KMS-11 (cell line): ENCODE results near the gene FRMPD2.

Source experiments
- H2AFZ ChIP-seq: fragments of 200-600 bp; sonication (generic); 2 replicates; pipeline ENCODE4 v1.6.1; 2016; ENCODE audit warnings: antibody characterized with exemption, mixed run types, low read depth
- H3K27ac ChIP-seq: fragments of 200-600 bp; sonication (generic); 2 replicates; pipeline ENCODE4 v1.6.1; 2016; ENCODE audit warnings: mild to moderate bottlenecking, mixed run types
- H3K27me3 ChIP-seq: fragments of 200-600 bp; sonication (generic); 2 replicates; pipeline ENCODE4 v1.6.1; 2017; ENCODE audit warnings: mild to moderate bottlenecking, low read depth, mixed run types, moderate library complexity; ENCODE audit not compliant: insufficient read depth
- H3K36me3 ChIP-seq: fragments of 200-600 bp; sonication (generic); 2 replicates; pipeline ENCODE4 v1.6.1; 2017; ENCODE audit warnings: mild to moderate bottlenecking, mixed run types; ENCODE audit not compliant: insufficient read depth
- H3K4me1 ChIP-seq: fragments of 200-600 bp; sonication (generic); 2 replicates; pipeline ENCODE4 v1.6.1; 2016; ENCODE audit warnings: mild to moderate bottlenecking, low read depth, mixed run types; ENCODE audit not compliant: poor library complexity, severe bottlenecking
- H3K4me2 ChIP-seq: fragments of 200-600 bp; sonication (generic); 2 replicates; pipeline ENCODE4 v1.7.0; 2016; ENCODE audit warnings: mild to moderate bottlenecking, mixed run types
- H3K4me3 ChIP-seq: fragments of 200-600 bp; sonication (generic); IDR thresholded peaks from 2 replicates; pipeline ENCODE4 v1.6.1; 2017; ENCODE audit warnings: low read depth, low read length, mixed read lengths; ENCODE audit not compliant: insufficient read depth
- H3K79me2 ChIP-seq: fragments of 200-600 bp; sonication (generic); 2 replicates; pipeline ENCODE4 v1.6.1; 2016; ENCODE audit warnings: low read depth, mixed run types; ENCODE audit not compliant: insufficient read depth
- H3K9ac ChIP-seq: fragments of 200-600 bp; sonication (generic); 2 replicates; pipeline ENCODE4 v1.6.1; 2016; ENCODE audit warnings: mild to moderate bottlenecking, mixed run types
- H4K20me1 ChIP-seq: fragments of 200-600 bp; sonication (generic); 2 replicates; pipeline ENCODE4 v1.6.1; 2016; ENCODE audit warnings: mild to moderate bottlenecking, mixed run types; ENCODE audit not compliant: insufficient read depth
- TF ChIP-seq, protein P1 (sequence below): fragments of 200-600 bp; sonication (generic); conservative IDR thresholded peaks from 2 replicates; pipeline ENCODE4 v1.6.1; 2017; ENCODE audit warnings: low read depth, mild to moderate bottlenecking, antibody characterized with exemption, low read length, moderate library complexity, mixed read lengths

Gene FRMPD2

DNA sequence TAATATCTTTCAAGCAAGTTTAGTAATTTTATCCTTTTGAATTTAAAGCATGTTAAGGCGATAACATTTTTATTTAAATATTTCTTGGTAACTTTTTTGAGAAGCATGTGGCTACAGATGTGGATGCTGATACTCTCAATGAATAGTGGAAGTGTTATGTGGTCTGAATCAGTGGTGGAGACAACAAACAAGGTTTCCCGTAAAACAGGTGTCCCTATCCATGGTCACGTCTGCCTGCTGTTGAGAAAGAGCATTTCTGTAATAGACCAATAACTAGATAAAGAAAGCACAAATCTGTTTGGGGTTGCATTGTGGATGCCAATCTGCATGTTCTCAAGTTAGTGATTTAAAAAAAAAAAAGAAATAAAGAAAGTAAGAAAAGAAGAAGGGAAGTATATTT is 18.1 kb upstream of the FRMPD2 start:
- Histone ChIP-seq H4K20me1 (no peaks in the 10 kb centered on the region), H3K79me2 (no peaks in the 10 kb centered on the region), H2AFZ (no peak overlapping the region), H3K27me3 (no peaks in the 10 kb centered on the region), H3K9ac (no peak overlapping the region), H3K4me2 (no peak overlapping the region), H3K27ac (no peak overlapping the region), H3K4me3 (no peak overlapping the region), H3K36me3 (no peaks in the 10 kb centered on the region), H3K4me1 (no peaks in the 10 kb centered on the region)
- TF ChIP-seq, protein P1, sequence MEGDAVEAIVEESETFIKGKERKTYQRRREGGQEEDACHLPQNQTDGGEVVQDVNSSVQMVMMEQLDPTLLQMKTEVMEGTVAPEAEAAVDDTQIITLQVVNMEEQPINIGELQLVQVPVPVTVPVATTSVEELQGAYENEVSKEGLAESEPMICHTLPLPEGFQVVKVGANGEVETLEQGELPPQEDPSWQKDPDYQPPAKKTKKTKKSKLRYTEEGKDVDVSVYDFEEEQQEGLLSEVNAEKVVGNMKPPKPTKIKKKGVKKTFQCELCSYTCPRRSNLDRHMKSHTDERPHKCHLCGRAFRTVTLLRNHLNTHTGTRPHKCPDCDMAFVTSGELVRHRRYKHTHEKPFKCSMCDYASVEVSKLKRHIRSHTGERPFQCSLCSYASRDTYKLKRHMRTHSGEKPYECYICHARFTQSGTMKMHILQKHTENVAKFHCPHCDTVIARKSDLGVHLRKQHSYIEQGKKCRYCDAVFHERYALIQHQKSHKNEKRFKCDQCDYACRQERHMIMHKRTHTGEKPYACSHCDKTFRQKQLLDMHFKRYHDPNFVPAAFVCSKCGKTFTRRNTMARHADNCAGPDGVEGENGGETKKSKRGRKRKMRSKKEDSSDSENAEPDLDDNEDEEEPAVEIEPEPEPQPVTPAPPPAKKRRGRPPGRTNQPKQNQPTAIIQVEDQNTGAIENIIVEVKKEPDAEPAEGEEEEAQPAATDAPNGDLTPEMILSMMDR, result no peak

DNA sequence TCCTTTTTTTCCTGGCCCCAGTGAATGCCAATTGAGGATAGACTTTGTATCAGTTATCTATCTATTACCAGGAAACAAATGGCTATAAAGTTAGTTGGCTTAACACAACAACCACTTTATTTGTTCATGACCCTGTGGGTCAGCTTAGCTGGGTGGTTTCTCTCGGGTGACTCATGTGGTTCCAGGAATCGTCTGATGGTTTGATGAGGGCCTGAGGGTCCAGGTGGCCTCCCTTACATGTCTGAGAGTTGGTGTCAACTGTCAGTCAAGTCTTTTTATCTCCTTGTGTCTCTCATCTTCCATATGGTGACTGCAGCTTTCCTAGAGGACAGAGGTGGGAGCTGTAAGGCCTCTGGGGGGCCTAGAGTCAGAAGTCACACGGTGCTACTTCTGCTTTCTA is 16.7 kb upstream of the FRMPD2 start:
- Histone ChIP-seq H3K27me3 (no peaks in the 10 kb centered on the region), H3K9ac (no peak overlapping the region), H3K36me3 (no peaks in the 10 kb centered on the region), H3K4me3 (no peak overlapping the region), H4K20me1 (no peaks in the 10 kb centered on the region), H3K4me1 (no peaks in the 10 kb centered on the region), H3K4me2 (no peak overlapping the region), H3K27ac (no peak overlapping the region), H2AFZ (no peak overlapping the region), H3K79me2 (no peaks in the 10 kb centered on the region)
- TF ChIP-seq, protein P1, result no peak

DNA sequence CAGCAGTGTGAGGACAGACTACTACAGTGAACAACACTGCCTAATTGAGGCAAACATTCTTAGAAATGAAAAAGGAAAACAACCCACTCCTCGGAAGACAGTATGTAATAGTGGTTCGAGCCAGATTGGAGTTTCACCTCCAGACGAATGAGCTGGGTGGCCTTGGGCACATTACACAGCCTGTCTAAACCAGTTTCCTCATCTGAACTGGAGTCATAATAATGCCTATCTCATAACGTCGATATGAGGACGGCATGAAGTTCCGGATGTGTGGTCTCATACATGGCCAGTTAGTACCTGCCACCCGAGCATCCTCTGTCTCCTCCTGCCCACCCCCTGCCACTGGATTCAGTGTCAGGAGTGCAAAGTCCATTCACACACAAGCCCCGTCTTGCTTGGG is 15.8 kb upstream of the FRMPD2 start:
- Histone ChIP-seq H3K27me3 (no peaks in the 10 kb centered on the region), H3K4me2 (no peak overlapping the region), H4K20me1 (no peaks in the 10 kb centered on the region), H3K36me3 (no peaks in the 10 kb centered on the region), H3K9ac (no peak overlapping the region), H3K4me1 (no peaks in the 10 kb centered on the region), H3K27ac (no peak overlapping the region), H3K79me2 (no peaks in the 10 kb centered on the region), H2AFZ (no peak overlapping the region), H3K4me3 (no peak overlapping the region)
- TF ChIP-seq, protein P1, result no peak

DNA sequence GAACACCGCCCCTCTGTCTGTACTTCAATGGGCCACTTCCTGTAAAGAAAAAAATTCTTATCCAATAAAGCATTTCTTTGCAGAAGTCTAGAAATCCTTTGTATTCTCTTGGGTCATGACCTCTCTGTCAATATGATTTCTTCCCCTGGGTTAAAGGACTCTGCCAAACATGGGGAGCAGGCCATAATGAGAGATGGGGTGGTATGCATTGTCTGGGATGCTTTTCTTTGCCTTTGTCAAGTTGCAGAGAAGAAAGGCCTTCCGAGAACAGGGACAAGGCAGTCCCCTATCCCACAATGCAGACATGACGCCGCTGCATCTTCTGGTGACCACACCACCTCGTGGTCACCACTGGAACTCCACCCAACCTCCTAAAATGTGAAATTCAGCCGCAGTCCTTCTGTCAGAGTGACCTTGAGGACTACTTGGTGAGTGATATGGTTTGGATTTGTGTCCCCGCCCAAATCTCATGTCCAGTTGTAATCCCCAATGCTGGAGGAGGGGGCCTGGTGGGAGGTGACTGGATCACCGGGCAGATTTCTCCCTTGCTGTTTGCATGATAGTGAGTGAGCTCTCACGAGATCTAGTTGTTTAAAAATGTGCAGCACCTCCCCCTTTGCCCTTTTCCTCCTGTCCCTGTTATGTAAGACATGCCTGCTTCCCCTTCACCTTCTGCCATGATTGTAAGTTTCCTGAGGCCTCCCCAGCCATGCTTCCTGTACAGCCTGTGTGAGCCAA is 15.2 kb upstream of the FRMPD2 start:
- peak overlapping the region; percentile 41 for H2AFZ ChIP-seq
- no peaks in the 10 kb centered on the region for H3K27me3 ChIP-seq
- no peak overlapping the region for H3K9ac ChIP-seq
- H3K4me2 ChIP-seq, result no peak overlapping the region
- H4K20me1 ChIP-seq, result no peaks in the 10 kb centered on the region
- TF ChIP-seq, protein P1, result peak; percentile 80
- H3K4me1 ChIP-seq, result no peaks in the 10 kb centered on the region
- H3K27ac ChIP-seq, result no peak overlapping the region
- no peaks in the 10 kb centered on the region for H3K36me3 ChIP-seq
- H3K4me3 ChIP-seq, result no peak overlapping the region
- no peaks in the 10 kb centered on the region for H3K79me2 ChIP-seq
